Body of pancreas (tissue), 4 donors: ENCODE data around the gene KCNMB2. TPM values are rescaled to one million over a fixed set of nuclear protein-coding genes. Genes with fewer than 3 reads are reported as not detected.

ENCODE experiments used
- ATAC-seq: fragments of 150-250 bp; one replicate; pipeline ENCODE4 v1.9.1; 2016
- DNase-seq, 4 donors: peaks; one replicate each; pipeline ENCODE4 v3.0.0-alpha.2; 2019
- H3K27ac ChIP-seq, 4 donors: fragments of 200-600 bp; sonication (generic); 1 replicate in 3 of 4; 2 replicates in 1 of 4; pipeline versions ENCODE4 v1.5.1 to v1.6.1; 2016 to 2019; ENCODE audit warnings: mild to moderate bottlenecking in 1 of 4, mixed read lengths in 1 of 4, moderate library complexity in 1 of 4
- H3K27me3 ChIP-seq, 2 donors: fragments of 200-600 bp; sonication (generic); one replicate each; pipeline ENCODE4 v1.6.0; 2016; ENCODE audit warnings: mild to moderate bottlenecking in 1 of 2
- H3K36me3 ChIP-seq, 2 donors: fragments of 200-600 bp; sonication (generic); replicated peaks in 1 of 2; 2 replicates each; pipeline ENCODE4 v1.5.1; 2016; ENCODE audit warnings: low read depth in 2 of 2; ENCODE audit not compliant: insufficient read depth in 1 of 2
- H3K4me1 ChIP-seq: fragments of 200-600 bp; sonication (generic); one replicate; pipeline ENCODE4 v1.6.0; 2016
- H3K4me3 ChIP-seq, 2 donors: fragments of 200-600 bp; sonication (generic); 1 replicate in 1 of 2; 2 replicates in 1 of 2; pipeline ENCODE4 v1.5.1; 2016 to 2019
- H3K9me3 ChIP-seq, 3 donors: fragments of 200-600 bp; sonication (generic); 1 replicate in 2 of 3; 2 replicates in 1 of 3; pipeline ENCODE4 v1.5.1; 2016
- CTCF ChIP-seq, 7 experiments: fragments of 450-650 bp in 4 of 7; fragments of 200-600 bp in 3 of 7; sonication (generic) in 3 of 7; IDR thresholded peaks; one replicate each; pipeline ENCODE4 v1.5.1; 2016 to 2019; ENCODE audit warnings: antibody characterized with exemption in 7 of 7
- POLR2A ChIP-seq, 3 donors: fragments of 450-650 bp; IDR thresholded peaks; one replicate each; pipeline ENCODE4 v1.6.1; 2016; ENCODE audit warnings: antibody characterized with exemption in 3 of 3, mild to moderate bottlenecking in 2 of 3
- WGBS, 2 donors: methylation state at CpG; one replicate each; pipeline ENCODE4 v1.1.5; 2017; 5-methylcytosine and 5-hydroxymethylcytosine counted together
- intact Hi-C: fragments of 100-400 bp; cut with DNase I; formaldehyde crosslinking; loops from one replicate; pipeline ENCODE4 v1.15.1; 2023
- total RNA-seq, 2 donors: library from RNA; depleted of rRNA; stranded (reverse); fragments of >200 nt; gene quantifications; one replicate each; pipeline ENCODE4 v1.1.0, GENCODE V29; 2016

The KCNMB2 gene
- total RNA-seq, 2 donors from 2014 or later, result 2.3 TPM; not detected in 1

- 87 to 98% methylated on average over 1 of the region's 1 CpG for WGBS, 2 donors
- intact Hi-C loops, result no loop called here
Measured at GRCh38 chr3:178807694-178808093, 271.5 kb downstream of the KCNMB2 start.

GRCh38 chr3:178808748-178809147 is 272.5 kb downstream of the KCNMB2 start:
- no peak for ATAC-seq
- DNase-seq, result no peak
- 49 to 58% methylated on average over 1 of the region's 1 CpG for WGBS, 2 donors
- Histone ChIP-seq H3K36me3 (no peaks in the 10 kb centered on the region), H3K27ac (no peak overlapping the region), H3K4me3 (no peak overlapping the region), H3K9me3 (no peaks in the 10 kb centered on the region), H3K4me1 (no peaks in the 10 kb centered on the region), H3K27me3 (no peaks in the 10 kb centered on the region)
- no peak for TF ChIP-seq CTCF (IDR thresholded peaks at IDR 0.05)
- no peak for TF ChIP-seq POLR2A (IDR thresholded peaks at IDR 0.05)
- intact Hi-C loops, result no loop called here

More at GRCh38 chr3:178807694-178808093, 271.5 kb downstream of the KCNMB2 start:
- Histone ChIP-seq H3K4me1 (no peaks in the 10 kb centered on the region), H3K27me3 (no peaks in the 10 kb centered on the region), H3K9me3 (no peaks in the 10 kb centered on the region), H3K4me3 (no peak overlapping the region), H3K27ac (no peak overlapping the region), H3K36me3 (no peaks in the 10 kb centered on the region)
- ATAC-seq (no peak), DNase-seq (no peak)
- no peak for TF ChIP-seq POLR2A (IDR thresholded peaks at IDR 0.05)
- no peak for TF ChIP-seq CTCF (IDR thresholded peaks at IDR 0.05)

GRCh38 chr3:178810181-178810580 is 273.9 kb downstream of the KCNMB2 start:
- H3K9me3 ChIP-seq, result no peaks in the 10 kb centered on the region
- H3K4me1 ChIP-seq, result no peaks in the 10 kb centered on the region
- 38 to 45% methylated on average over 2 of the region's 2 CpGs for WGBS, 2 donors
- no peak for TF ChIP-seq CTCF (IDR thresholded peaks at IDR 0.05)
- TF ChIP-seq POLR2A (IDR thresholded peaks at IDR 0.05), result no peak
- no peak for ATAC-seq
- intact Hi-C loops, result no loop called here
- H3K4me3 ChIP-seq, result no peak overlapping the region
- H3K36me3 ChIP-seq, result no peaks in the 10 kb centered on the region
- DNase-seq, result no peak
- H3K27ac ChIP-seq, result no peak overlapping the region
- no peaks in the 10 kb centered on the region for H3K27me3 ChIP-seq

- Histone ChIP-seq H3K4me3 (no peak overlapping the region), H3K27ac (no peak overlapping the region), H3K27me3 (no peaks in the 10 kb centered on the region), H3K36me3 (no peaks in the 10 kb centered on the region), H3K4me1 (no peaks in the 10 kb centered on the region), H3K9me3 (no peaks in the 10 kb centered on the region)
- intact Hi-C loops, result no loop called here
- no peak for DNase-seq
- WGBS, 2 donors, result 47 to 56% methylated on average over 2 of the region's 2 CpGs
- TF ChIP-seq CTCF (IDR thresholded peaks at IDR 0.05) (no peak), POLR2A (IDR thresholded peaks at IDR 0.05) (no peak)
- no peak for ATAC-seq
Measured at GRCh38 chr3:178822722-178823121, 286.5 kb downstream of the KCNMB2 start.

- Histone ChIP-seq H3K36me3 (no peaks in the 10 kb centered on the region), H3K9me3 (no peaks in the 10 kb centered on the region), H3K4me1 (no peaks in the 10 kb centered on the region), H3K27me3 (no peaks in the 10 kb centered on the region), H3K4me3 (no peak overlapping the region), H3K27ac (no peak overlapping the region)
- TF ChIP-seq CTCF (IDR thresholded peaks at IDR 0.05), result no peak
- no peak for TF ChIP-seq POLR2A (IDR thresholded peaks at IDR 0.05)
- WGBS, 2 donors, result 25 to 65% methylated on average over 1 of the region's 1 CpG
- intact Hi-C loops, result no loop called here
- DNase-seq (no peak), ATAC-seq (no peak)
Measured at GRCh38 chr3:178823150-178823549, 286.9 kb downstream of the KCNMB2 start.
